GM19463 (cell line): ENCODE measurements around the gene FADS2.

Experiments used
- ATAC-seq: cut with Tn5 transposase; IDR thresholded peaks from one replicate; pipeline ENCODE4 v1.9.1; 2021; ENCODE audit warnings: mild to moderate bottlenecking, moderate library complexity; ENCODE audit not compliant: unreplicated experiment

The FADS2 gene

GRCh38 chr11:61842528-61842820, 14.4 kb downstream of the FADS2 start:
- ATAC-seq = no peak

DNA sequence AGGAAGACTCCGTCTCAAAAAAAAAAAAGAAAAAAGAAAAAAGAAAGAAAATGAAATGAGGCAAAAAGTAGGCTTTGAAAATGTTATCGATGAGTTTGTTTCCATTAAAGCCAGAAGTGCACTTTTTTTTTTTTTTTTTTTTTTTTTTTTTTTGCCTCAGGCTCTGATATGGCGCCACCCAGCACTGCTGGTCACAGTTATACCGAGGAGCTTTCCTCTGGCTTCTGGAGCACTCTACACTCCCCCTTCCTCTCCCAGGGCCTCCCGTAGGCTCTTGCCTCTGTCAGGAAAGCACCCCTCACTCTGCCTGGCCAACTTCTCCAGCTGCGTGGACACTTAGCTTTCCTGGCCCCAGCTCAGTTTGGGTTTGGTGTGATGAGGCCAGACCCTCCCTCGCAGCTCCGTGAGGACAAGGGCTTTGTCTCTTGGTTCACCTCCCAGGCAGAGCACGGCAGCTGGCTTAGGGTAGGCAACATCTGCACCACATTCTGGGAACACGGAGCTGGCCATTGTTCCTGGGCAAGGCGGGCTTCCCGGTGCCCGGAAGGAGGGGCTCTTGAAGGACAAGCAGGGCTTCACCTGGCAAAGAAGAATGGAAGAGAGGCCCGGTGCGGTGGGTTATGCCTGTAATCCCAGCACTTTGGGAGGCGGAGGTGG, 16.9 kb downstream of the FADS2 start:
- no peak for ATAC-seq

- no peak for ATAC-seq
Observed at GRCh38 chr11:61846362-61847020, 18.4 kb downstream of the FADS2 start.

GRCh38 chr11:61847914-61848581, 19.9 kb downstream of the FADS2 start:
- ATAC-seq = no peak

- no peak for ATAC-seq
Observed at GRCh38 chr11:61848631-61849030, 20.5 kb downstream of the FADS2 start.

GRCh38 chr11:61850687-61851086, 22.6 kb downstream of the FADS2 start:
- ATAC-seq = no peak

GRCh38 chr11:61851113-61851899, 23.2 kb downstream of the FADS2 start:
- ATAC-seq = no peak

DNA sequence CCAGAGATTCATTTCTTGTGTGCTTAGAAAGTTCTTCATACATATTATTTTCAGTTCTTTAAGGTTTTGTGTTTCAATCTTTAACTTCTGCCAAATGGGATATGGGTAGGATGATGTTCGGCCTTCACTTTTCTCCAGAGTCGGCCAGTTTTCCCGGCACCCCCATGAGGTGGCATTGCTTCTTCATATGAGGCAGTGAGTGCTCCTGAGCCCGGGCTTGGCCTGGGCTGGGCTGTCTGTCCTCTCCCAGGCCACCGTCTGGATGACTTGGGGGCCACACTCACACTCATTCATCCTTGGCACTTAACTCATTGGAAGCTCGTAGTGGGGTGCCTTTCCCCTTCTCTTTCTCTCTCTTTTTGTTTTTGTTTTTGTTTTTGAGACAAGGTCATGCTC, 23.8 kb downstream of the FADS2 start:
- no peak for ATAC-seq

DNA sequence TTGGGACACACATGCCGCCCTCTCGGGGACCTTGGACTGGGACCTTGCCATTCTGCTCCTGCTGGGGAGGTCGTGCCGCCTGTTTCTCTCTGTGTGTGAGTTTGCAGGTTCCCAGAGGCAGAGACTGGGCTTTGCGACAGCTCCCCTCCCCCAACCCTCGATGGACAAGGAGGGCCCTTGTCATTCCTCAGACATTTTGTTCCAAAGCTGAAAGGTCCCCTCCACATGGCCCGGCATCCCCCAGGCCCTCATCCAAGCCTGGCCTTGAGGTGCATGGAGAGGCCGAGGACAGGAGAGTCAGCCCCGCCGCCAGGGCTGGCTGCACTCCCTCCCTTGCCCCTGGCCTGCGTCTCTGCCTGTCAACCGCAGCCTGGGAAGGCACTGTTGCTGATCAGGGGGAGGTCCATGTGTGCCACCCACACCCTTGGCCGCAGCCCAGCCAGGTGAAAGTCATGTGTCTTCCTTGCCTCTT, 25.6 kb downstream of the FADS2 start:
- ATAC-seq = no peak

DNA sequence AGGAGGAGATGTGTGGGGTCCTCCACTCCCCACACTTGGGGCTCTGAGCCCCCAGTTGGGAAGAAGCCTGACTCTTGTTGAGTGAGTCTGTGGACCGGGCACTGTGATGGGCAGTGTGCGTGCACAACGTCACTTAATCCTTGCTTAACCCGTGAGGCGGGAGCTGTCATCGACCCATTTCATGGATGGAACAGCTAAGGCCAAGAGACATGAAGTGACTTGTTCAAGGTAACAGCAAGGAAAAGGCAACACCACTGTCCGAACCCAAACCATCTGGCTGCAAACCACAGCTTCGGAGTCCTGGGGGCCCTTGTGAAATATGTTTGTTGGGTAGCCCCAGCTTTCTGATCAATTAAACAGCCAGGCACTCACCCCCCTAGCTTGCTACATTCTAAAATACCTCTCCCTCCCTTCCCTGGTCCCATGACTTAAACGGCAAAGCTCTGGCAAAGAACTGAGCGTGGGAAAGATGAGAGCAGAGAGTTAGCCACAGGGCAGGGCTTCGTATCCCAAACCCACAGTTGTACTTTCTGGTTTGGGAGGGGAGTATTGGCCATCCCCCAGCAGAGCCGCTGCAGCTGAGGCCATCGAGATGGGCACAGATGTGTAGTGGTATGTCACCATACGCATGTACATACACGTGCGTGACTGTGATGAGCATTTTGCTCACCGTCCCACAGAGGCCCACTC, 26.3 kb downstream of the FADS2 start:
- ATAC-seq = no peak

DNA sequence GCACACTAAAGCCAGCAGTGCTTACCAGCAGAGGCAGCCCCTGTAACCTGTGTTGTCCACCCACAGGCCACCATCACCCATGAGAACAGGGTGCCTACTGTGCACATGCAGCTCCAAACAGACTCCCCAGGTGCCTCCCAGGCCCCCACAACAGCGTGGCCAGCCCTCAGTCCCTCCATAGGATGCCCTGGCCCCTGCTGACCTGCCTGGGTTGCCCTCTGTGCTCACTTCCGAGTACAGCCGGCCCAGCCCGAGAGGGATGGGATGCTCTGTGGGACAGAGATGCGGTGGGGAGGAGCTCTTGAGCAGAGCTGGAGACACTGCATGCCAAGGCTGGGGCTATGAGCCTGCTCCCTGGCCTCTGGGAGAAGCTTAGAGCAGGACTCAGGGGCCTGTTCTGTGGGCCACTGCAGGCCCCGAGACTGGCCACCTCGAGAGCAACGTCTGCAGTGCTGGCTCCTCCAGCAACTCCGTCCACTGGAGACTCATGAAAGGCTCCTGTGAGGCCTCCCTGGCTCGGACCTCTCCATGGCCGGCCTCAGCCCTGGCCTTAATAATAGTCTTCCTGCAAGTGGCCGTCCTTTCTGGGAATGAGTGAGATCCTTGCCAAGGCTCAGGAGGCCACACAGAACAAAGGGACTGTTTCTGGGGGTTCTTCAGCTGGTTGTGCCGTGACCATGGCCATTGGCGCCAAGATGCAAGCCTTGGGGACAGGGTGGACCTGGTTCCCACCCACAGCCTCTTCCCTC, 27.0 kb downstream of the FADS2 start:
- no peak for ATAC-seq

DNA sequence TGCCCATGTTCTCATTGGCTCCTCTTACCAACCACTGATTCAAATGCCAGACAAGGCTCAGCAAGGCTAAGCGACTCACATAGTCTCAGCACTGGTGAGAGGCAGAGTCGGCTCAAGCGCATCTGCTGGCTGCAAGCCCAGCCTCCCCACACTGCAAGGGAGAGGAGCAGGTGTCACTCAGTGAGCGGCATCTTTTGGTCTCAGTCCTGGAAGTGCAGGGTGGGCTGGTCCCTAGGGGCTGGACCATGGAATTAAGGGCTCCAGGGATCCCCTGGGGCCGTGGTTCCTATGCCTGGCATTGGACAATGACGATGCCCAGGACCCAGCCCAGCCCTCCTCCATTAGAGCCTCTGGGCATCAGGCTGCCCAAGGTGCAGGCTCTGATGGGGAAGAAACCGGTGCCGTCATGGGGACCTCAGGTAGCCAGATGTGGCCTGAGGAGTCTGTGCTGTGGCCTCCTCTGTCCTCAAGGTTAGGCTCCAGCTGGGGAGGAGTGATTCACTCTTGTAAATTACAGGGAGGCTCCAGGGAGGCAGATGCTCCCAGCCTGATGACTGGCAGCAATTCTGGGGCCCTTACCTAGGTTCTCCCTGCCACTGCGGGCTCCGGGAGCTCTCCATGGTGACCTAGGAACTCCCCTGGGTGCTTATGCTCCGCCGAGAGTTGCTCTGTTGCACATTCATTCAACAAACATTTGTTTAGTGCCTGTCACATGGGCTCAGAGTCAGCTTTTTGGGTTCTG, 28.0 kb downstream of the FADS2 start:
- no peak for ATAC-seq

DNA sequence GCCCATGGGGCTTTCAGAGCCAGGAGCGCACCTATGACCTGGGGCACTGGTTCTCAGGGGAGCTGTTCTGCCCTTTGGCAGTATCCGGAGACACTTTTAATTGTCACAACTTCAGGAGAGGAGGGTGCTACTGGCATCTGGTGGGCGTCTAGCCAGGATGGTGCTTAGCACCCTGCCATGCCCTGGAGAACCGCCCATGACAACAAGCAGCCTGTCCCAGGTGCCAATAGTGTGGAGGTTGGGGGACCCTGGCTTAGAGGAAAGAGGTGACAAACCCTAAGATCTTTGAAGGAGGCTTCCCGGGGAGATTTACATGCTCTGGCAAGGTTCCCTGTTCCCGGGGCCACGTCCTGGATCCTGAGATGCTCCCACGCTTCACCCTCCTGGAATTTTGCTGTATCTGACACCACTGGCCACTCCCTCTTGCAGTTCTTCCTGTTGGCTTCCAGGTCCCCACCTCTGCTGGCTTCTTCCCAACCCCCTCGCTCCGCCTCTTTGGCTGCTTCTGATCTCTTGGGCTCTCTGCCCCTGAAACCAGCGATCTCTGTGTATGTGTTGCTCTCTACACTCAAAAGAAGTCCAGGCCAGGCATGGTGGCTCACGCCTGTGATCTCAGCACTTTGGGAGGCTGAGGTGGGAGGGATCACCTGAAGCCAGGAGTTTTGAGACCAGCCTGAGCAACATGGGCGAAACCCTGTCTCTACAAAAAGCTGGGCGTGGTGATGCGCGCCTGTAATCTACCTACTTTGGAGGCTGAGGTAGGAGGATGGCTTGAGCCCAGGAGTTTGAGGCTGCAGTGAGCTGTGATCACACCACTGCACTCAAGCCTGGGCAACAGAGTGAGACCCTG, 32.2 kb downstream of the FADS2 start:
- no peak for ATAC-seq

GRCh38 chr11:61861634-61862033, 33.5 kb downstream of the FADS2 start:
- ATAC-seq = no peak

DNA sequence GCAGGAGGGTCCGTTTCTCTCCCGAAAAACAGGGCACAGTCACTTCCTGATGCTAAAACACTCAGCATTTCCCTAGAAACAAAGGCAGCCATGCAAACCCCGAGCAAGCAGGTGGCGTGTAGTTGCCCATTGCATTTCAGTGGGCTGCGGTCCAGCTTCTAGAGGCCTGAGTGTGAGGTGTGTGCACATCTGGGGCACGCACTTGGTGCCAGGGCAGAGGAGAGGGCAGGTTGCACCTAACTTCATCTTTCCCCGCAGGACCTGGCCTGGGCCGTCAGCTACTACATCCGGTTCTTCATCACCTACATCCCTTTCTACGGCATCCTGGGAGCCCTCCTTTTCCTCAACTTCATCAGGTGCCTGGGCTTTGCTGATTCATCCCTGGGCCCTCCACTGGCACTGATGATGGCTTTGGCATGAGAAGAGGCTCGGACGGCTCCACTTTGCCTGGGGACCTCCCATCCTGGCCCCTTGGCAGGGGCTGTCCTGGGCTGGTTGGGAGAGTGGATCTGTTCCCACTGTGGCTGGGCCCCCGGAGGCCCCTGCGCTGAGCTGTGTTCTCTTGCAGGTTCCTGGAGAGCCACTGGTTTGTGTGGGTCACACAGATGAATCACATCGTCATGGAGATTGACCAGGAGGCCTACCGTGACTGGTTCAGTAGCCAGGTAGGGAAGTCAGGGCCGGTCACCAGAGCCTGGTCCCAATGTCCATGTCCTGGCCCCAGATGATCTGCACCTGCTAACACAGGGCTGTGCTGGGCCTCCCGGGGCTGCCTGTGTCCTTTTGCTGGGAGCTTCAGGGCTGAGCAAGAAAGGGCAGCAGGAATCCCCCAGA, 34.8 kb downstream of the FADS2 start:
- ATAC-seq = no peak

DNA sequence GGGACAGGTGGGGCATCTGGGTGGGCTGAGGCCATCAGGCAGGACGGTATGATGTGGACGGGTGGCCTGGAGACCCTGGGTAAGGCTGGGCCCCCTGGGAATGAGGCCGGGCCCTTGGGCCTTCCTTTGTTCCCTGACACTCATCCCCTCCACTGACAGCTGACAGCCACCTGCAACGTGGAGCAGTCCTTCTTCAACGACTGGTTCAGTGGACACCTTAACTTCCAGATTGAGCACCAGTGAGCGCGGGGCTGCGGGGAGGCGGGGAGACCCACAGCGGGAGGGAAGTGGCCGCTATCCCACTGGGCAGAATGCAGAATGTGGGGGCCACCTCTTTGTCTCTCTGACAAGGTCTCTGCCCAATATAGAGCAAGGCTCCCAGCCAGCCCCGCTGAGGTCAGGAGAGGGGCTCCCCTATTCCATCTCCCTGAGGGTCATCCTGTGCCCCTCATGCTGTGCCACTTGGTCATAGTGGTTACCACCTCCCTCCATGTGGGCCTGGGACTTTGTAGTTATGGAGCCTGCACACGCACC, 35.5 kb downstream of the FADS2 start:
- ATAC-seq = no peak
